NCI-H1105 (cell line): ENCODE data around the gene LANCL2.
"Not testable (repeated sequence)": the region's sequence is repeated elsewhere in the genome, so short reads cannot be mapped to it uniquely, and the experiment has no call there.

Experiments
- DNase-seq: peaks from one replicate; lab custom pipeline; 2025; lab: John Stamatoyannopoulos, UW

Gene LANCL2

GRCh38 chr7:55438757-55439525 is 73.8 kb downstream of the LANCL2 start:
- peak; percentile 81 for DNase-seq

- peak; percentile 66 for DNase-seq
These were observed 74.5 kb downstream of the LANCL2 start for GRCh38 chr7:55439627-55440026.

DNA sequence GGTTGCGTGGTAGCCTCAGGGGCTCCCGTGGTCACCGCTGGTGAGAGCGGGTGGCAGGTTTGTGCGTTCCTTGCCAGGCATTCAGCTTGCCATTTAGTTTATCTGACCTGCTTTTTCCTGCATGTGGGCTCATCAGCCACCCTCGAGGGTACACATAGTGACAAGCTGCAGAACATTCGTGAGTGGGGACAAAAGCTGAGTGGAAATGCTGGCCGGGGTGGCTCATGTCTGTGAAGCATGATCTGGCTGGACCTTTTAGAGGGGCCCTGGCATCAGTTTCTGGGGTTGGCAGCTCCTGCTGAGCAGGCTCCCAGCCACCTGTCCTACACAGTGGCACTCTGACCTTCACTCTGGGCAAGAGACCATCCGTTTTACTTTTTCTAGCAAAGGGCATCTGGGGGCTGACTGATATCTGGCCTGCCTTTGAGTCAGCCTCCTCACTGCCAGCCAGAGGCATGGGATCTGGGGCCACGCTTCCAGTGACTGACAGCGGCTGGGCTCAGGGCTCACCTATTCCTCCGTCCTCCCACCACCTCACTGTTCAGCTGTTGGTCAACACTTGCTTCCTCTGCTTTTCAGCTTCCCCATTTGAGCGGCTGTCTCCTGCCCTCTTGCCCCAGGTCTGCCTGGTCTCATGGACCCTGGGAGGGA is 75.0 kb downstream of the LANCL2 start:
- DNase-seq, result no peak

- no peak for DNase-seq
These were observed 75.9 kb downstream of the LANCL2 start for GRCh38 chr7:55441002-55441401.

- DNase-seq, result peak; percentile 12
These were observed 76.8 kb downstream of the LANCL2 start for GRCh38 chr7:55441774-55442522.

DNA sequence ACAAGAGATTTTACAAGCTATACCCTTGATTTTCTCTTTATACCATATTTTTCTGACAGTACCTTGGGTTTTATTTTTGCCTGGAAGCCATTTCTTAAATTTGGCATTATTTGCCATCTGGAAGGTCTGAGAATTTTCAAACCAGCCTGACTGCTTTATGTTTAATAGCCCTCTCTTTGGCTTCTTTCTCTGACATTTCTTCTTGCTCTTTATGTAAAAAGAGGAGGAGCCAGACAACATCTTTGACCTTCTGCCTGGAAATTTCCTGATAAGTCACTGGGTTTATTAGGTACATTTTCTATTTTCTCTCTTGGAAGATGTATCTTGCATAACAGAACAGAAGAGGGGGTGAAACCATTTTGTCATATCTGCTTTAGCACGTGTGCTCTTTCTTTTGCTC is 79.6 kb downstream of the LANCL2 start:
- no peak for DNase-seq

DNA sequence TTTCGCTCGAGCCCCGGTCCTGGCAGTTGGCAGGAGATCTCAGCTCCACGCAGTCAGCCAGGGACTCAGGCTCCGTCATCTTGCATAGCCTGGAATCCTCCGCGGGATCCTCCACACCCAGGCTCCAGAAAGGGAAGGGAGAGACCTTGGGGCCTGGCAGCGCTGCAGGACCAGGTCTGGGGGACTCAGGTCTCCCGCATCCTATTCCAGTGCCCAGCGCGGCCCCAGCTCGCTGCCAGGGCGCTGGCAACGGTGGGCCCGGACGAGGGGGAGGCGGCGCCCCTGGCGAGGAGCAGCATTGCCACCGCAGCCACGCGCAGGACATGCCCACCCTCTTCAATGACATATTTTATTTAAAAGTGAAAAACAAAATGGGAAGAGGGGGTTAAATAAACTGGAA is 83.4 kb downstream of the LANCL2 start:
- no peak for DNase-seq

DNA sequence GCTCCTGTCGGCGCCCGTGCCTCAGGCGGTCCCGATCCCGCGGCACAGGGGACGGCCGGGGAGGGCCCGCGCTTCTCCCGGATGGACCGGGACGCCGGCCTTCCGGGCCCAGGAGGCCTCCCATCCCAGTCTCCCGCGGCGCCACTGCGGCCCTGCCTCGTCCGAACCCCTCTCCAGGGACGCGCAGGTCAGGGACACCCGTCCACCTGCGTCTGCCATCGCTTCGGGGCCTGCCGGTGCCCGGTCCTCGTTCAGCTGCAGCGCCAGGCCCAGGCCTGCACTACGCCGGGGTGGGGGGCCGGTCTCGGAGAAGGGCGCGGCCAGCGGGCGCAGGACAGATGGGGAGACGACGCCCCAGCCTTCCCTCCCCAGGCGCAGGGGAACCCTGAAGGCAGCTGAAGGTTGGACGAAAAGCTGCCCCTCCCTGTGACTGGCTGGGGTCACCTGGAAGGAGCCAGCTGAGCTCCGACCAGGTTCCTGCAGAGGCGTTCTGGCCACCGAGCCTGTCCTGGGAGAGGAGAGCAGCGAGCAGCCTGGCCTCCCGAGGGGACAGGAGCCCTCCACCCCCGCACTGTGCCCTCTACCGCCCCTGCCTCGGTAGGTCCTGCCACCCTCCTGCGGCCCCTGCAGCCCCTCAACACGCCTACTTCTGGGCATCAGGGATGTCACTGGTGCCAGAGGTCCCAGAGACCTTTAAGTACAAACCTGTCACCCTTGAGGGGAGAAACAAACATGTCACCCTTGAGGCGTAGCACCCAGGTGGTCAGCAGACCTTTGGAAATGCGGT is 84.3 kb downstream of the LANCL2 start:
- DNase-seq, result no peak

- no peak for DNase-seq
These were observed 84.9 kb downstream of the LANCL2 start for GRCh38 chr7:55449992-55450535.

- DNase-seq, result no peak
These were observed 87.8 kb downstream of the LANCL2 start for GRCh38 chr7:55452971-55453370.

GRCh38 chr7:55457801-55458200 is 92.7 kb downstream of the LANCL2 start:
- no peak for DNase-seq

DNA sequence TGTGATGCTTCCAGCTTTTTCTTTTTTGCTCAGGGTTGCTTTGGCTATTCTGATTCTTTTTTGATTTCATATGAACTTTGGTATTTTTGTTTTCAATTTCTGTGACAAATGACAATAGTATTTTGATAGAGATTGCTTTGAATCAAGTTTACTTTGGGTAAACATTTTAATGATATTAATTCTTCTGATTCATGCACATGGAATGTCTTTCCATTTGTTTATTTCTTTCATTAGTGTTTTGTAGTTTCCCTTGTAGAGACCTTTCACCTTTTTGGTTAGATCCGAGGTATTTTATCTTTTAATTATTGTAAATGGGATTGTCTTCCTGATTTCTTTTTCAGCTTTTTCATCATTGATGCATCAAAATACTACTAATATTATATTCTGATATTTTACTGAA is 93.2 kb downstream of the LANCL2 start:
- no peak for DNase-seq

DNA sequence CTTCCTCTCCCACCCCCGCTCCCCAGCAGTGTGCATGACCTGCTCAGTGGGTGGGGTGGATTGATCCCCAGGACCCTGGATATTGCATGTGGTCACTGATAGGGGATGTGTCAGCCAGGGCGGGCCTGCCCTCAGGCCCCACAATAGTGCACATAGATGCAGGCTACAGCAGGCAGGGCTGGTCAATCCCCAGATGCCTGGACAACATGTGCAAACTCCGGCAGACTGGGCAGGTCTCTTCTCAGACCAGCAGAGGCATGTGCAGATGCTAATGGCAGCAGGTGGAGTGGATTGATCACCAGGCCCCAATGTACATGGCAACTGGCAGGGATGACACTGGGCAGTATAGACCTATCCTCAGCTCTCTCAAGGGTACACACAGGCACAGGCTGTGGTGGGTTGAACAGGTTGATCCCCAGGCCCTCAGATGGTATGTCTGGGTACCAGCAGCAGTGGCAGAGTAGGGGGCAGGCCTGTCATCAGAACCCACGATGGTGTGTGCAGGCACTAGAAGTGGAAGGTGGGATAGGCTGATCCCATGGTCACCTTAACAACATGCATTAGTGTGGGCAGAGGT is 98.6 kb downstream of the LANCL2 start:
- DNase-seq, result no peak

DNA sequence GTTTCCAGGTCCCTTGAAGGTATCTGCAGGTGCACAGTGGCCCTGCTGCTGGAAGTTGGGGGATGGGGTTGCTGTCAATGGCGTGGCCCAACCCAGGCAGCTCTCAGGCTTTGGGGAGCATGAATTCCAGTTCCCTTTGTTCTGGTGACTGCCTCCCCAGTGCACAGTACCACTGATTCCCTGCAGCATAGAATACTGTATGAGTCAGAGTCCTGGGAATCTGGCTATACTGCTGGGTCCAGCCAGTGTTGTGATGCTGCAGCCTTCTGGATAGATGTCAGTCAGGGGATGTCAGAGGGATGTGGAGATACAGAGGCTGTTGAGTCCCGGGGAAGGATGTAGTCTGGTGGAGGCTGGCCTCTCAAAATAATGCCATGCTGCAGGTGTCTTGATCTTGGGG is 99.3 kb downstream of the LANCL2 start:
- DNase-seq, result no peak

DNA sequence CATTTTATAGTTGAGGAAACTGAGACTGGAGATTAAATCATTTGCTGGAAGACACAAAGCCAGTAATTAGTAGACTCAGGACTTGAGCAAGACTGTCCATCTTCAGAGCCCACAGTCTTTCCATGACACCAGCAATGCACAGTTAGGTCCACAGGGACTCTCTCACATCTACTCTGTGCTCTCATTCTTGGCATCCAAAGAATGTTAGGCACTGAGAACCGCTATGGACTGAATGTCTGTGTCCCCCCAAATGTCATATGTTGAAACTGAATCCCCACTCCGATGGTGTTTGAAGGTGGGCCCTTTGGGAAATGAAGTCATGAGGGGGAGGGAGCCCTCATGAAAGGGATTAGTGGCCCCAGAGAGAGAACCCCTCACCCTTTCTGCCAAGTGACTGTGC is 100.6 kb downstream of the LANCL2 start:
- DNase-seq, result no peak

GRCh38 chr7:55467047-55467593 is 102.0 kb downstream of the LANCL2 start:
- DNase-seq, result no peak

- no peak for DNase-seq
These were observed 103.4 kb downstream of the LANCL2 start for GRCh38 chr7:55468495-55468894.

DNA sequence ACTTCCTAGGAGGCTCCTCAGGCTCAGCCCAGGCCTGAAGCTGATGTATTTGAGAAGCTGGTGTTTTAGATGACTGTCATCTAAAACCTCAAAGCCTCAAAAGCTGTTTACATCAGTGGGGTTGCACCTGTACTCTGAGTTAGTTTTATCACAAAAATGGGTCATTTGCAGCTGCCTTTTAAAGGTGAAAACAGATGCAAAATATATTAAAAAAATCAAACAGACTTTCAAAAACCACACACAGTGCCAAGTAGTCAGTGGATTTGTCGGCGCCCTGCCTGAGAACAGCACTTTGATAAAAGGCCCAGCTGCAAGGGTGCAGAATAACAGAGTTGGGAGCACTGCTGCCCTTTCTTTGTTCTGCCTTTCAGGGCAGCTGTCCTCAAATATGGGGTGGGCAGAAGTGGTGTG is 104.1 kb downstream of the LANCL2 start:
- no peak for DNase-seq

DNA sequence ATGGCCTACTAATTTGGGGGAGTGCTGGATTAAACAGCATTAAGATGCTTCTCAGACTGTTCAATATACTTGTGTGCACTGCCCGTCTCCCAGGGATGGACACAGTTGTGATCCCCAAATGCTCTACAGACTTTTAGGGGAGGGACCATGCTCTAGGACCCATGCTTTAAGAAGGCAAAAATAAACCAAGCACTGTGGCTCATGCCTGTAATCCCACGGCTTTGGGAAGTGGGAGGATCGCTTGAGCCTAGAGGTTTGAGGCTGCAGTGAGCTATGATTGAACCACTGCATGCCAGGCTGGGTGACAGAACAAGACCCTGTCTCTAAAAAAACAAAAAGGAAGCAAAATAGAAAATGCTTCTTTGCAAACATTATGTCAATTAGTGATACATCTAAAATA is 104.6 kb downstream of the LANCL2 start:
- no peak for DNase-seq

DNA sequence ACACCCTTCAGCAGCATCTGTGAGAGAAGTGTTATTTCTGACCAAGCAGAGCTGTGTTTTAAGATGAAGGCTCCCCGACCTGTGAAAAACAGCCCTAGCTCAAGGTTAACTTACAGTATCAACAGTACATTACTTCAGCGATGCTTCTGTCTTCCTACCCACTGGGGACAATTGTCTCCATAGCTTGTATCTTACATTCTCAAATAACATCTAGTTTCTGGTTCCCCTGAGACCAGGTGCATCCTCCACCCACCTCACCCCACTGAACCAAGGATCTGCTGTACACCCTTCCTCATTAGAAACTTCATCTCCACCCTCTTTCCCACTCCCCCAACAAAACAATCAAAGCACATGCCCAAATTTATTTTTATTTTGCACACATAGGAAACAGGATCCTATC is 105.1 kb downstream of the LANCL2 start:
- DNase-seq, result no peak

DNA sequence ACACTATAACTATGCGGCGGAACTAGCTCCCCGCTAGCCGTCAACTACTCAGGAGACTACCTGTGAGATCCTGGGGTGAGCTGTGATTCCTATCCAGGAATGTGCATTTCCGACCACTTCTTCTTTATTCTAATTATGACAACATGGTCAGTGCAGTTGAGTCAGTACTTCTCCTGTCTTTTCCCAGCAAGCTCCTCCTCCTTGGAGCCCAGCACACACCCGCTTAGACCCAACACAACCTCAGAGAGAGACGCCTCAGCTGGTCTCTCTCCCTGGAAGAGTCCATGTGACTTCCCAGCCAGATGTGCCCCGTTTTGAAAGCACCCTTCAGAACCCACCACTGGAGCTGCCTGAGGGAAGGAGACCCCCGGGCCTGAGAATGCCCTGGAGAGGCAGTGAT is 106.5 kb downstream of the LANCL2 start:
- not testable (repeated sequence) for DNase-seq
